HEK293 (cell line): ENCODE data around the gene MCM7.

Experiments used
- CTCF ChIA-PET: fragments of 350-600 bp; formaldehyde crosslinking; extraction: SDS; loops from one replicate; lab custom pipeline; 2021; ENCODE audit warnings: antibody characterized with exemption; lab: Yijun Ruan, JAX
- POLR2A ChIA-PET: fragments of 300-600 bp; formaldehyde crosslinking; extraction: SDS; loops from one replicate; lab custom pipeline; 2020; ENCODE audit warnings: antibody characterized with exemption, inconsistent platforms; lab: Yijun Ruan, JAX
- H3K27ac ChIP-seq: fragments of 200-500 bp; sonication (Bioruptor generic); 2 replicates; pipeline ENCODE4 v1.5.1; 2014; ENCODE audit warnings: low read depth, low read length, control low read depth, inconsistent platforms; ENCODE audit errors: extremely low read depth
- H3K36me3 ChIP-seq, 2 experiments: fragments of 200-500 bp in 1 of 2; sonication (Bioruptor generic) in 1 of 2; 1 replicate in 1 of 2; 2 replicates in 1 of 2; pipeline ENCODE4 v1.5.1; 2014 to 2017; ENCODE audit warnings: inconsistent platforms in 2 of 2, low read length in 2 of 2; ENCODE audit not compliant: control insufficient read depth in 2 of 2, insufficient read depth in 1 of 2
- H3K4me1 ChIP-seq: fragments of 200-500 bp; sonication (Bioruptor generic); 2 replicates; pipeline ENCODE4 v1.5.1; 2014; ENCODE audit warnings: mild to moderate bottlenecking, low read length, inconsistent platforms; ENCODE audit not compliant: control insufficient read depth, insufficient read depth
- H3K4me3 ChIP-seq: 2 replicates; pipeline ENCODE4 v1.5.1; 2011; ENCODE audit warnings: low read depth, mild to moderate bottlenecking, control low read depth, low read length, moderate library complexity
- H3K9me3 ChIP-seq: fragments of 200-500 bp; sonication (Bioruptor generic); 2 replicates; pipeline ENCODE4 v1.5.1; 2014; ENCODE audit warnings: low read depth, low read length, inconsistent platforms; ENCODE audit not compliant: control insufficient read depth, insufficient read depth
- FEZF1 ChIP-seq: fragments of 450-650 bp; formaldehyde crosslinking; IDR thresholded peaks from 2 replicates; pipeline ENCODE4 v1.5.1; 2016; ENCODE audit warnings: missing biosample characterization, missing genetic modification characterization
- GLIS1 ChIP-seq: fragments of 450-650 bp; formaldehyde crosslinking; IDR thresholded peaks from 2 replicates; pipeline ENCODE4 v1.5.1; 2016; ENCODE audit warnings: missing biosample characterization, missing genetic modification characterization
- GLIS2 ChIP-seq: fragments of 450-650 bp; formaldehyde crosslinking; IDR thresholded peaks from 2 replicates; pipeline ENCODE4 v1.5.1; 2016; ENCODE audit warnings: missing biosample characterization, missing genetic modification characterization
- KLF10 ChIP-seq: fragments of 450-650 bp; IDR thresholded peaks from 2 replicates; pipeline ENCODE4 v1.5.1; 2018; ENCODE audit warnings: missing biosample characterization, mild to moderate bottlenecking, missing genetic modification characterization
- KLF8 ChIP-seq: fragments of 450-650 bp; formaldehyde crosslinking; IDR thresholded peaks from 2 replicates; pipeline ENCODE4 v1.5.1; 2016; ENCODE audit warnings: missing biosample characterization, missing genetic modification characterization
- KLF9 ChIP-seq: fragments of 450-650 bp; formaldehyde crosslinking; IDR thresholded peaks from 2 replicates; pipeline ENCODE4 v1.5.1; 2016; ENCODE audit warnings: missing biosample characterization, missing genetic modification characterization, low read depth
- PRDM6 ChIP-seq: fragments of 450-650 bp; formaldehyde crosslinking; IDR thresholded peaks from 2 replicates; pipeline ENCODE4 v1.5.1; 2017; ENCODE audit warnings: missing biosample characterization, missing genetic modification characterization
- SCRT1 ChIP-seq: fragments of 450-650 bp; formaldehyde crosslinking; IDR thresholded peaks from 2 replicates; pipeline ENCODE4 v1.5.1; 2016; ENCODE audit warnings: missing biosample characterization, missing genetic modification characterization, borderline replicate concordance
- SCRT2 ChIP-seq: fragments of 450-650 bp; formaldehyde crosslinking; IDR thresholded peaks from 2 replicates; pipeline ENCODE4 v1.5.1; 2016; ENCODE audit warnings: missing biosample characterization, missing genetic modification characterization
- ZBTB1 ChIP-seq: fragments of 450-650 bp; formaldehyde crosslinking; IDR thresholded peaks from 2 replicates; pipeline ENCODE4 v1.5.1; 2016; ENCODE audit warnings: missing biosample characterization, missing genetic modification characterization
- ZBTB21 ChIP-seq: fragments of 450-650 bp; formaldehyde crosslinking; IDR thresholded peaks from 2 replicates; pipeline ENCODE4 v1.5.1; 2017; ENCODE audit warnings: missing biosample characterization, missing genetic modification characterization
- ZEB2 ChIP-seq: fragments of 450-650 bp; formaldehyde crosslinking; IDR thresholded peaks from 2 replicates; pipeline ENCODE4 v1.5.1; 2016; ENCODE audit warnings: missing biosample characterization, missing genetic modification characterization
- ZFP37 ChIP-seq: fragments of 450-650 bp; formaldehyde crosslinking; IDR thresholded peaks from 2 replicates; pipeline ENCODE4 v1.5.1; 2016; ENCODE audit warnings: missing biosample characterization, missing genetic modification characterization
- ZNF10 ChIP-seq: fragments of 450-650 bp; formaldehyde crosslinking; IDR thresholded peaks from 2 replicates; pipeline ENCODE4 v1.5.1; 2017; ENCODE audit warnings: missing biosample characterization, missing genetic modification characterization
- ZNF132 ChIP-seq: fragments of 450-650 bp; formaldehyde crosslinking; IDR thresholded peaks from 2 replicates; pipeline ENCODE4 v1.5.1; 2017; ENCODE audit warnings: missing biosample characterization, missing genetic modification characterization, borderline replicate concordance
- ZNF133 ChIP-seq: fragments of 450-650 bp; formaldehyde crosslinking; IDR thresholded peaks from 2 replicates; pipeline ENCODE4 v1.5.1; 2016; ENCODE audit warnings: missing biosample characterization, missing genetic modification characterization
- ZNF16 ChIP-seq: fragments of 450-650 bp; formaldehyde crosslinking; IDR thresholded peaks from 2 replicates; pipeline ENCODE4 v1.5.1; 2016; ENCODE audit warnings: low read depth, missing biosample characterization, missing genetic modification characterization
- ZNF214 ChIP-seq: fragments of 450-650 bp; formaldehyde crosslinking; IDR thresholded peaks from 2 replicates; pipeline ENCODE4 v1.5.1; 2017; ENCODE audit warnings: missing biosample characterization, mild to moderate bottlenecking, missing genetic modification characterization, borderline replicate concordance
- ZNF239 ChIP-seq: fragments of 450-650 bp; formaldehyde crosslinking; IDR thresholded peaks from 2 replicates; pipeline ENCODE4 v1.5.1; 2016; ENCODE audit warnings: missing biosample characterization, missing genetic modification characterization
- ZNF266 ChIP-seq: fragments of 450-650 bp; formaldehyde crosslinking; IDR thresholded peaks from 2 replicates; pipeline ENCODE4 v1.5.1; 2016; ENCODE audit warnings: missing biosample characterization, missing genetic modification characterization, low read depth
- ZNF366 ChIP-seq: fragments of 450-650 bp; formaldehyde crosslinking; conservative IDR thresholded peaks from 2 replicates; pipeline ENCODE4 v1.5.1; 2016; ENCODE audit warnings: missing biosample characterization, missing genetic modification characterization
- ZNF394 ChIP-seq: fragments of 450-650 bp; formaldehyde crosslinking; IDR thresholded peaks from 2 replicates; pipeline ENCODE4 v1.5.1; 2016; ENCODE audit warnings: missing biosample characterization, missing genetic modification characterization, mild to moderate bottlenecking, moderate library complexity, borderline replicate concordance
- ZNF501 ChIP-seq: fragments of 450-650 bp; formaldehyde crosslinking; IDR thresholded peaks from 2 replicates; pipeline ENCODE4 v1.5.1; 2016; ENCODE audit warnings: missing biosample characterization, missing genetic modification characterization
- ZNF600 ChIP-seq: fragments of 450-650 bp; formaldehyde crosslinking; IDR thresholded peaks from 2 replicates; pipeline ENCODE4 v1.5.1; 2016; ENCODE audit warnings: missing biosample characterization, missing genetic modification characterization
- TF ChIP-seq, protein P1 (sequence below): fragments of 450-650 bp; formaldehyde crosslinking; IDR thresholded peaks from 2 replicates; pipeline ENCODE4 v1.5.1; 2016; ENCODE audit warnings: missing biosample characterization, missing genetic modification characterization
- TF ChIP-seq, protein P2 (sequence below): fragments of 450-650 bp; formaldehyde crosslinking; IDR thresholded peaks from 2 replicates; pipeline ENCODE4 v1.5.1; 2016; ENCODE audit warnings: missing biosample characterization, missing genetic modification characterization
- TF ChIP-seq, protein P3 (sequence below): fragments of 450-650 bp; formaldehyde crosslinking; IDR thresholded peaks from 2 replicates; pipeline ENCODE4; 2016; ENCODE audit warnings: missing biosample characterization, missing genetic modification characterization
- TF ChIP-seq, protein P4 (sequence below): fragments of 450-650 bp; formaldehyde crosslinking; IDR thresholded peaks from 2 replicates; pipeline ENCODE4 v1.5.1; 2017; ENCODE audit warnings: missing biosample characterization, missing genetic modification characterization

The MCM7 gene

GRCh38 chr7:100090527-100091410, 10.4 kb downstream of the MCM7 start:
- CTCF ChIA-PET = interaction anchor here (0.6 to 1.3 kb wide), 2 partner anchors 38 to 40 kb away, joined by 3 to 4 read pairs; no protein-coding TSS in a partner anchor
- H3K9me3 ChIP-seq = no peaks in the 10 kb centered on the region
- H3K36me3 ChIP-seq = peaks cover 23 to 56% of the 10 kb centered on the region in 2 experiments
- H3K4me1 ChIP-seq = peaks cover 8% of the 10 kb centered on the region
- POLR2A ChIA-PET = interaction anchor here (1.1 to 7.9 kb wide), 4 partner anchors 8 to 58 kb away, joined by 3 to 115 read pairs (median 4); partner anchors contain the start of genes AP4M1, LAMTOR4, MBLAC1 and MCM7
- H3K4me3 ChIP-seq = no peak overlapping the region
- no peak overlapping the region for H3K27ac ChIP-seq
- TF ChIP-seq ZNF133 (no peak), ZNF501 (tag by site-specific recombination) (no peak), ZEB2 (tag by site-specific recombination) (no peak), ZNF394 (peak; percentile 11; the same call in 1 of the 2 replicates), SCRT2 (tag by site-specific recombination) (peak; percentile 88), ZNF16 (tag by site-specific recombination) (no peak), ZBTB1 (tag by site-specific recombination) (no peak), GLIS1 (tag by site-specific recombination) (0 out of 2 replicates have a peak, but pooled peaks have one; percentile 8), ZNF239 (tag by site-specific recombination) (no peak), GLIS2 (tag by site-specific recombination) (no peak), KLF8 (tag by site-specific recombination) (peak; percentile 11; the same call in 1 of the 2 replicates), FEZF1 (no peak), KLF9 (tag by site-specific recombination) (no peak), ZNF600 (tag by site-specific recombination) (peak; percentile 73; the same call in 1 of the 2 replicates), ZNF366 (tag by site-specific recombination) (peak; percentile 31), ZNF214 (peak; percentile 70; the same call in 1 of the 2 replicates), ZNF10 (tag by site-specific recombination) (no peak), KLF10 (tag by site-specific recombination) (no peak), ZFP37 (tag by site-specific recombination) (no peak), PRDM6 (tag by site-specific recombination) (no peak), ZNF132 (tag by site-specific recombination) (no peak), ZBTB21 (tag by site-specific recombination) (no peak), SCRT1 (tag by site-specific recombination) (peak; percentile 49; the same call in 1 of the 2 replicates), ZNF266 (tag by site-specific recombination) (no peak)
- TF ChIP-seq, protein P1, sequence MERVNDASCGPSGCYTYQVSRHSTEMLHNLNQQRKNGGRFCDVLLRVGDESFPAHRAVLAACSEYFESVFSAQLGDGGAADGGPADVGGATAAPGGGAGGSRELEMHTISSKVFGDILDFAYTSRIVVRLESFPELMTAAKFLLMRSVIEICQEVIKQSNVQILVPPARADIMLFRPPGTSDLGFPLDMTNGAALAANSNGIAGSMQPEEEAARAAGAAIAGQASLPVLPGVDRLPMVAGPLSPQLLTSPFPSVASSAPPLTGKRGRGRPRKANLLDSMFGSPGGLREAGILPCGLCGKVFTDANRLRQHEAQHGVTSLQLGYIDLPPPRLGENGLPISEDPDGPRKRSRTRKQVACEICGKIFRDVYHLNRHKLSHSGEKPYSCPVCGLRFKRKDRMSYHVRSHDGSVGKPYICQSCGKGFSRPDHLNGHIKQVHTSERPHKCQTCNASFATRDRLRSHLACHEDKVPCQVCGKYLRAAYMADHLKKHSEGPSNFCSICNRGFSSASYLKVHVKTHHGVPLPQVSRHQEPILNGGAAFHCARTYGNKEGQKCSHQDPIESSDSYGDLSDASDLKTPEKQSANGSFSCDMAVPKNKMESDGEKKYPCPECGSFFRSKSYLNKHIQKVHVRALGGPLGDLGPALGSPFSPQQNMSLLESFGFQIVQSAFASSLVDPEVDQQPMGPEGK (tag by site-specific recombination) = no peak
- TF ChIP-seq, protein P2, sequence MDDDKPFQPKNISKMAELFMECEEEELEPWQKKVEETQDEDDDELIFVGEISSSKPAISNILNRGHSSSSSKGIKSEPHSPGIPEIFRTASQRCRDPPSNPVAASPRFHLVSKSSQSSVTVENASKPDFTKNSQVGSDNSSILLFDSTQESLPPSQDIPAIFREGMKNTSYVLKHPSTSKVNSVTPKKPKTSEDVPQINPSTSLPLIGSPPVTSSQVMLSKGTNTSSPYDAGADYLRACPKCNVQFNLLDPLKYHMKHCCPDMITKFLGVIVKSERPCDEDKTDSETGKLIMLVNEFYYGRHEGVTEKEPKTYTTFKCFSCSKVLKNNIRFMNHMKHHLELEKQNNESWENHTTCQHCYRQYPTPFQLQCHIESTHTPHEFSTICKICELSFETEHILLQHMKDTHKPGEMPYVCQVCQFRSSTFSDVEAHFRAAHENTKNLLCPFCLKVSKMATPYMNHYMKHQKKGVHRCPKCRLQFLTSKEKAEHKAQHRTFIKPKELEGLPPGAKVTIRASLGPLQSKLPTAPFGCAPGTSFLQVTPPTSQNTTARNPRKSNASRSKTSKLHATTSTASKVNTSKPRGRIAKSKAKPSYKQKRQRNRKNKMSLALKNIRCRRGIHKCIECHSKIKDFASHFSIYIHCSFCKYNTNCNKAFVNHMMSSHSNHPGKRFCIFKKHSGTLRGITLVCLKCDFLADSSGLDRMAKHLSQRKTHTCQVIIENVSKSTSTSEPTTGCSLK (tag by site-specific recombination) = no peak
- TF ChIP-seq, protein P3, sequence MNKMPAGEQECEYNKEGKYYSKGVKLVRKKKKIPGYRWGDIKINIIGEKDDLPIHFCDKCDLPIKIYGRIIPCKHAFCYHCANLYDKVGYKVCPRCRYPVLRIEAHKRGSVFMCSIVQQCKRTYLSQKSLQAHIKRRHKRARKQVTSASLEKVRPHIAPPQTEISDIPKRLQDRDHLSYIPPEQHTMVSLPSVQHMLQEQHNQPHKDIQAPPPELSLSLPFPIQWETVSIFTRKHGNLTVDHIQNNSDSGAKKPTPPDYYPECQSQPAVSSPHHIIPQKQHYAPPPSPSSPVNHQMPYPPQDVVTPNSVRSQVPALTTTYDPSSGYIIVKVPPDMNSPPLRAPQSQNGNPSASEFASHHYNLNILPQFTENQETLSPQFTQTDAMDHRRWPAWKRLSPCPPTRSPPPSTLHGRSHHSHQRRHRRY (tag by site-specific recombination) = no peak
- TF ChIP-seq, protein P4, sequence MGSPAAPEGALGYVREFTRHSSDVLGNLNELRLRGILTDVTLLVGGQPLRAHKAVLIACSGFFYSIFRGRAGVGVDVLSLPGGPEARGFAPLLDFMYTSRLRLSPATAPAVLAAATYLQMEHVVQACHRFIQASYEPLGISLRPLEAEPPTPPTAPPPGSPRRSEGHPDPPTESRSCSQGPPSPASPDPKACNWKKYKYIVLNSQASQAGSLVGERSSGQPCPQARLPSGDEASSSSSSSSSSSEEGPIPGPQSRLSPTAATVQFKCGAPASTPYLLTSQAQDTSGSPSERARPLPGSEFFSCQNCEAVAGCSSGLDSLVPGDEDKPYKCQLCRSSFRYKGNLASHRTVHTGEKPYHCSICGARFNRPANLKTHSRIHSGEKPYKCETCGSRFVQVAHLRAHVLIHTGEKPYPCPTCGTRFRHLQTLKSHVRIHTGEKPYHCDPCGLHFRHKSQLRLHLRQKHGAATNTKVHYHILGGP (tag by site-specific recombination) = no peak
